Gastrocnemius medialis (tissue), 4 donors: Measurements from ENCODE around the gene MBD5. TPM values are rescaled to one million over a fixed set of nuclear protein-coding genes. Genes with fewer than 3 reads are reported as not detected.

Experiments used
- ATAC-seq, 2 donors: fragments of 150-250 bp; one replicate each; pipeline ENCODE4 v1.9.1; 2016
- DNase-seq, 2 donors: peaks; one replicate each; pipeline ENCODE4 v3.0.0-alpha.2; 2019
- H3K27ac ChIP-seq, 4 donors: fragments of 200-600 bp; sonication (generic); 1 replicate in 1 of 4; 2 replicates in 3 of 4; pipeline ENCODE4 v1.5.1; 2016 to 2018; ENCODE audit warnings: mild to moderate bottlenecking in 2 of 4, moderate library complexity in 1 of 4
- H3K27me3 ChIP-seq, 3 donors: fragments of 200-600 bp; sonication (generic) in 2 of 3; 1 replicate in 1 of 3; 2 replicates in 2 of 3; pipeline versions ENCODE4 v1.5.1 to v1.6.0; 2016 to 2019; ENCODE audit warnings: mild to moderate bottlenecking in 1 of 3, moderate library complexity in 1 of 3
- H3K36me3 ChIP-seq, 2 donors: fragments of 200-600 bp; sonication (generic) in 1 of 2; one replicate each; pipeline ENCODE4 v1.5.1; 2017 to 2018
- H3K4me1 ChIP-seq, 2 donors: fragments of 200-600 bp; sonication (generic) in 1 of 2; one replicate each; pipeline ENCODE4 v1.5.1; 2016 to 2017; ENCODE audit warnings: mild to moderate bottlenecking in 2 of 2
- H3K4me3 ChIP-seq, 4 donors: fragments of 200-600 bp; sonication (generic) in 3 of 4; 1 replicate in 1 of 4; 2 replicates in 3 of 4; pipeline ENCODE4 v1.5.1; 2016 to 2019; ENCODE audit warnings: mild to moderate bottlenecking in 2 of 4
- H3K9me3 ChIP-seq, 3 donors: fragments of 200-600 bp; sonication (generic) in 2 of 3; 1 replicate in 1 of 3; 2 replicates in 2 of 3; pipeline ENCODE4 v1.5.1; 2016 to 2019
- POLR2A ChIP-seq, 2 donors: fragments of 450-650 bp; IDR thresholded peaks; one replicate each; pipeline ENCODE4 v1.6.1; 2017; ENCODE audit warnings: antibody characterized with exemption in 2 of 2, mild to moderate bottlenecking in 2 of 2, moderate library complexity in 2 of 2
- in situ Hi-C, 4 donors: fragments of 200-750 bp; cut with MboI; loops; one replicate each; pipeline versions ENCODE4 v1.15.0 to v1.8.0; 2017; ENCODE audit warnings: low sequenced_read_pairs in 4 of 4
- intact Hi-C: fragments of 100-400 bp; cut with DNase I; formaldehyde crosslinking; loops from one replicate; pipeline ENCODE4 v1.15.1; 2023; ENCODE audit warnings: low total_unique reads
- total RNA-seq, 4 donors: library from RNA; depleted of rRNA; stranded (reverse); fragments of >200 nt; gene quantifications; one replicate each; pipeline versions ENCODE4 v1.1.0 to v1.2.3, GENCODE V29; 2016
- TF ChIP-seq, protein P1 (sequence below), 5 experiments: fragments of 450-650 bp in 3 of 5; fragments of 200-600 bp in 2 of 5; sonication (generic) in 2 of 5; IDR thresholded peaks in 4 of 5; conservative IDR thresholded peaks in 1 of 5; 1 replicate in 4 of 5; 2 replicates in 1 of 5; pipeline ENCODE4 v1.5.1; 2016 to 2019; ENCODE audit warnings: antibody characterized with exemption in 5 of 5, mild to moderate bottlenecking in 3 of 5, moderate library complexity in 3 of 5

The MBD5 gene
- total RNA-seq, 4 donors from 2014 or later: 15.2 to 27.2 (median 15.5) TPM

DNA sequence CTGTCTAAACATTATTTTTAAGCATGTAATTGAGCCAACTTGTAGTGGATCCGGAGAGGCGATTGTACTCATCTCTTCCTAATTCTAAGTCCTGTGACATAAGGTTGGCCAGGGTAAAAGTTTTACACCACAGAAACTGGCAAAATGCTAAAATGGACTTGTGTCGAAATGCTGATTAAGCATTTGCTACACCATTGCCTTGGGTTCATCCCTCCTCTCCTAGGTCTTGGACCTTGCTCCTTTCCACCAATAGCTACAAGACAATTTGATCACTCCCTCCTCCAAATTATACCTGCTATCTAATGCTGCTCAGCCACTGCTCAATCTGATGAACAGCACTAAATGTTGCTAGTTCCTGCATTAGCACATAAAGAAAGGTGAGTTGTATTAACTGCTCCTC, 491.0 kb downstream of the MBD5 start:
- Histone ChIP-seq H3K9me3 (no peaks in the 10 kb centered on the region), H3K27ac (no peak overlapping the region), H3K27me3 (no peaks in the 10 kb centered on the region), H3K36me3 (no peaks in the 10 kb centered on the region), H3K4me1 (peaks cover 0 to 4% of the 10 kb centered on the region in 2 donors), H3K4me3 (no peak overlapping the region)
- TF ChIP-seq, protein P1, sequence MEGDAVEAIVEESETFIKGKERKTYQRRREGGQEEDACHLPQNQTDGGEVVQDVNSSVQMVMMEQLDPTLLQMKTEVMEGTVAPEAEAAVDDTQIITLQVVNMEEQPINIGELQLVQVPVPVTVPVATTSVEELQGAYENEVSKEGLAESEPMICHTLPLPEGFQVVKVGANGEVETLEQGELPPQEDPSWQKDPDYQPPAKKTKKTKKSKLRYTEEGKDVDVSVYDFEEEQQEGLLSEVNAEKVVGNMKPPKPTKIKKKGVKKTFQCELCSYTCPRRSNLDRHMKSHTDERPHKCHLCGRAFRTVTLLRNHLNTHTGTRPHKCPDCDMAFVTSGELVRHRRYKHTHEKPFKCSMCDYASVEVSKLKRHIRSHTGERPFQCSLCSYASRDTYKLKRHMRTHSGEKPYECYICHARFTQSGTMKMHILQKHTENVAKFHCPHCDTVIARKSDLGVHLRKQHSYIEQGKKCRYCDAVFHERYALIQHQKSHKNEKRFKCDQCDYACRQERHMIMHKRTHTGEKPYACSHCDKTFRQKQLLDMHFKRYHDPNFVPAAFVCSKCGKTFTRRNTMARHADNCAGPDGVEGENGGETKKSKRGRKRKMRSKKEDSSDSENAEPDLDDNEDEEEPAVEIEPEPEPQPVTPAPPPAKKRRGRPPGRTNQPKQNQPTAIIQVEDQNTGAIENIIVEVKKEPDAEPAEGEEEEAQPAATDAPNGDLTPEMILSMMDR (IDR thresholded peaks at IDR 0.05 in 4 of 5, conservative IDR thresholded peaks at IDR 0.05 in 1 of 5): no peak
- TF ChIP-seq POLR2A (IDR thresholded peaks at IDR 0.05): no peak
- DNase-seq (no peak), ATAC-seq (no peak)
- intact Hi-C loops: no loop called here
- in situ Hi-C loops: loop anchor here in 2 of 4 donors (5.0 to 10.0 kb wide), 2 partner anchors 575 to 577 kb away; no protein-coding TSS in a partner anchor

DNA sequence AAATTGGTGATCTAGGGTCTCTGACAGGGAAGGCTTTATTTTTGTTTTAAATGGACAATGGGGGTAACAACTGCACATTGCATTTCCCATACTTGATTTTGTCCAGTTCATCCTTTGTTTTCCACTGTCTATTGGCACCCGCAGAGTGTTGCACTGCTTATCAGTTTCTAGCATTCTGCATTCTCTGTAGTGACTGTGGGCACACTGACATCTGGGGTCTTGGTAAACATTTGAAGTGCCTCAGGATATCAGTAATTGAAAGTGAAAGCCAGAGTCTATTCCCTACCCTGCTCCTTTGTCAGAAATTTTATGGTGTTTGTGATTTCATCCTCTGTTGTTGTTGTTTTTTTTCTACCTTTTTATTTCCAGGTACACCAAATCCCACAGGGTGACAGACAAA, 491.6 kb downstream of the MBD5 start:
- DNase-seq (no peak), ATAC-seq (no peak)
- Histone ChIP-seq H3K27me3 (no peaks in the 10 kb centered on the region), H3K9me3 (no peaks in the 10 kb centered on the region), H3K36me3 (no peaks in the 10 kb centered on the region), H3K4me1 (peaks cover 0 to 4% of the 10 kb centered on the region in 2 donors), H3K27ac (no peak overlapping the region), H3K4me3 (no peak overlapping the region)
- intact Hi-C loops (no loop called here), in situ Hi-C loops (loop anchor here in 2 of 4 donors (5.0 to 10.0 kb wide), 2 partner anchors 575 to 578 kb away; no protein-coding TSS in a partner anchor)
- TF ChIP-seq, protein P1 (IDR thresholded peaks at IDR 0.05 in 4 of 5, conservative IDR thresholded peaks at IDR 0.05 in 1 of 5): no peak
- TF ChIP-seq POLR2A (IDR thresholded peaks at IDR 0.05): no peak

DNA sequence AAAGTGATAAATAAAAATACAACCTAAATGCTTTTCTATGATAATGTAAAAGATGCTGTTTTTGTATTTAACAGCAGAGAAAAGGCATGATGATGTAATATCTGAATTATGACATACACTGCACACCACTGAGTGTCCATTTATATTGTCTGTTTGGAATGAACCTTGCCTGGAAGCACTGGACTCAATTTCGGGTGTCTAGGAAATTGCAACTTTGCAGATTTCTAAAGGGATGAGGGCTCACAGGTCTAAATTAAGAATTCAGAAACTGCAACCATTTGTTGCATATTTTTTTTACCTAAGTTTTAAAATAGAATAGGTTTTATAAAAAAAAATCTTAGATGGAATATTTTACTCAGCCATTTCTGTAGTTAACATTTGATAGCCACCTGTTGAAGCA, 492.5 kb downstream of the MBD5 start:
- no peak for ATAC-seq
- no peak for DNase-seq
- Histone ChIP-seq H3K4me3 (no peak overlapping the region), H3K36me3 (no peaks in the 10 kb centered on the region), H3K27ac (no peak overlapping the region), H3K27me3 (no peaks in the 10 kb centered on the region), H3K4me1 (peaks cover 0 to 4% of the 10 kb centered on the region in 2 donors), H3K9me3 (no peaks in the 10 kb centered on the region)
- in situ Hi-C loops: loop anchor here in 2 of 4 donors (5.0 to 10.0 kb wide), 2 partner anchors 576 to 579 kb away; no protein-coding TSS in a partner anchor
- no peak for TF ChIP-seq POLR2A (IDR thresholded peaks at IDR 0.05)
- TF ChIP-seq, protein P1 (IDR thresholded peaks at IDR 0.05 in 4 of 5, conservative IDR thresholded peaks at IDR 0.05 in 1 of 5): no peak
- intact Hi-C loops: no loop called here

DNA sequence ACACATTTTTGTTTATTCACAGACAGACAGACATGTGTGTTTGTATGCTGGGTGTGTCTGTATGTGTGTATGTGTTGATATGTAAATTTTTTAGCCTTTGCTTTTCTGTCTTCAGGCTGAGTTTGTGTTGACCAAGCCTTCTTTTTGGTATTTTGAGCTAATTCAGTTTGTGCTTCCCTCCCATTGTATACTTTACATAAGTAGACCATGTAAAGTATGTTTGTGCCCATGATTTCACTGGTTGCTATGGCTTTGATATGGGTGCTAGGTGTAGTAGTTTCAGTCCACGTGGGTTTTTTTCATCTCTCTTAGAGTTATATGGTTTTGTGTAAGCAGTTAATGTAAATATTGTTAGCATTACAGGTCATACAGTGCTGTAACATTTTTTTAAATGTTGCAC, 494.2 kb downstream of the MBD5 start:
- no peaks in the 10 kb centered on the region for H3K27me3 ChIP-seq
- H3K4me3 ChIP-seq: no peak overlapping the region
- TF ChIP-seq POLR2A (IDR thresholded peaks at IDR 0.05): no peak
- TF ChIP-seq, protein P1 (IDR thresholded peaks at IDR 0.05 in 4 of 5, conservative IDR thresholded peaks at IDR 0.05 in 1 of 5): no peak
- ATAC-seq: no peak
- no peaks in the 10 kb centered on the region for H3K36me3 ChIP-seq
- no peaks in the 10 kb centered on the region for H3K9me3 ChIP-seq
- DNase-seq: no peak
- no peaks in the 10 kb centered on the region for H3K4me1 ChIP-seq
- in situ Hi-C loops (loop anchor here in 1 of 4 donors (10.0 kb wide), 1 partner anchor 580 kb away; no protein-coding TSS in a partner anchor), intact Hi-C loops (no loop called here)
- no peak overlapping the region for H3K27ac ChIP-seq

DNA sequence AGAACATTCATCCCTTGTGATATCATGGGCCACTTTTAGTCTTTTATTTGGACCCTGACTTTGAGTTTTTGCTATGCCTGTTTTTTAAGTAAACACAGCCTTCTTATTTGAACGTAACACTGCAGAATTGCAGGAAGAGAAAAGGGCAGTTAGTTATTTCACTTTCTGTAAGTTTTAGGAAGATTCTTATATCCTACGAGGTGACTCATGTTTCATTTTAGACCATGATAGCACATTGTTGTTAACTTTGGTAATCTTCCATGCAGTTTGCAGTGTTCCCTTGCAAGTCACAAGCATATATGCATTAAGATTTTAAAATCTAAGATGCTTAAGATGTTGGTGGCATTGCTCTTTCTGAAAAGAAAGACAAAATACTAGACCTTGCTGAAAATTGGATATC, 495.1 kb downstream of the MBD5 start:
- TF ChIP-seq, protein P1 (IDR thresholded peaks at IDR 0.05 in 4 of 5, conservative IDR thresholded peaks at IDR 0.05 in 1 of 5): no peak
- no peak for TF ChIP-seq POLR2A (IDR thresholded peaks at IDR 0.05)
- no peak for DNase-seq
- Histone ChIP-seq H3K4me3 (no peak overlapping the region), H3K27ac (no peak overlapping the region), H3K27me3 (no peaks in the 10 kb centered on the region), H3K4me1 (no peaks in the 10 kb centered on the region), H3K36me3 (no peaks in the 10 kb centered on the region), H3K9me3 (no peaks in the 10 kb centered on the region)
- no peak for ATAC-seq
- intact Hi-C loops: no loop called here
- in situ Hi-C loops: loop anchor here in 1 of 4 donors (10.0 kb wide), 1 partner anchor 581 kb away; no protein-coding TSS in a partner anchor
